GM12892 (cell line): ENCODE results near the gene LRRC30.

Experiments used
- POLR2A ChIP-seq: IDR thresholded peaks from 2 replicates; pipeline ENCODE4 v1.6.1; 2011; ENCODE audit warnings: low read depth, low read length, control low read depth
- POLR2AphosphoS5 ChIP-seq: IDR thresholded peaks from 2 replicates; pipeline ENCODE4 v1.6.1; 2011; ENCODE audit warnings: low read depth, low read length, control low read depth
- TAF1 ChIP-seq: IDR thresholded peaks from 2 replicates; pipeline ENCODE4 v1.6.1; 2011; ENCODE audit warnings: low read depth, mild to moderate bottlenecking, control low read depth, low read length, borderline replicate concordance

DNA sequence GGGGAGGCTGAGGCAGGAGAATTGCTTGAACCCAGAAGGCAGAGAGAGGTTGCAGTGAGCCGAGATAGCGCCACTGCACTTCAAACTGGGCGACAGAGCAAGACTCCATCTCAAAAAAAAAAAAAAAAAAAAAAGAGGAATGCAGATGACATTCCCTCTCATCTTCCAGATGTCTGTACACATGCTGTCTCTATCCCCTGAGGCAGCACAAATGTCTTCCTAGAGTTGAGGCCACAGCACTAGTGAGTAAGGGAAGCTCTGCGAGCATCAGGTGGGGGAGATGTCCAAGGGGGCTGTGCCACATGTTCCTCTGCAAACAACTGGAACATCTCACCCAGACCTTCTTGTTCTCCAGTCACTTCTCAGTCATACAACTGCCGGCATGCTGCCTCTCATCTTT lies 35.6 kb upstream of the LRRC30 start:
- no peak for TF ChIP-seq POLR2A
- no peak for TF ChIP-seq POLR2AphosphoS5
- no peak for TF ChIP-seq TAF1
